ENCODE results near the gene HSD11B1L.
"Not testable (repeated sequence)": the region's sequence is repeated elsewhere in the genome, so short reads cannot be mapped to it uniquely, and the experiment has no call there.

Gene HSD11B1L

GRCh38 chr19:5686326-5686646, 5.5 kb downstream of the HSD11B1L start:
- peak overlapping the region; percentile 60 for H3K4me3 ChIP-seq (ENCODE audit: low read depth, low read length)
- no peak for TF ChIP-seq CTCF (IDR thresholded peaks at IDR 0.05; ENCODE audit: borderline replicate concordance, insufficient read depth, low read depth, low read length)

GRCh38 chr19:5686647-5687359, 6.0 kb downstream of the HSD11B1L start:
- TF ChIP-seq CTCF (IDR thresholded peaks at IDR 0.05; ENCODE audit: borderline replicate concordance, insufficient read depth, low read depth, low read length) = peak; percentile 93

GRCh38 chr19:5687360-5688198, 6.8 kb downstream of the HSD11B1L start:
- TF ChIP-seq CTCF (IDR thresholded peaks at IDR 0.05; ENCODE audit: borderline replicate concordance, insufficient read depth, low read depth, low read length) = no peak
- H3K4me3 ChIP-seq (ENCODE audit: low read depth, low read length) = peak overlapping the region; percentile 18

More at GRCh38 chr19:5686647-5687359, 6.0 kb downstream of the HSD11B1L start:
- H3K4me3 ChIP-seq (ENCODE audit: low read depth, low read length) = peak overlapping the region; percentile 60

- 0 out of 2 replicates have a peak, but pooled peaks have one; percentile 2 for TF ChIP-seq CTCF (IDR thresholded peaks at IDR 0.05; ENCODE audit: borderline replicate concordance, insufficient read depth, low read depth, low read length)
- not testable (repeated sequence) for H3K4me3 ChIP-seq (ENCODE audit: low read depth, low read length)
These were observed 7.5 kb downstream of the HSD11B1L start for GRCh38 chr19:5688262-5688881.

GRCh38 chr19:5690125-5690954, 9.5 kb downstream of the HSD11B1L start, which contains the start of gene RPL36:
Gene RPL36, plus strand, starts transcription at chr19:5690295. Its CDS starts 213 bp downstream, at chr19:5690508.
- peak within 1 kb of the TSS; percentile 89 for H3K4me3 ChIP-seq (ENCODE audit: low read depth, low read length)

More at GRCh38 chr19:5690125-5690954, 9.5 kb downstream of the HSD11B1L start, which contains the start of gene RPL36:
- TF ChIP-seq CTCF (IDR thresholded peaks at IDR 0.05; ENCODE audit: borderline replicate concordance, insufficient read depth, low read depth, low read length) = peak; percentile 99
